ENCODE results near the gene SETDB2.

DNA sequence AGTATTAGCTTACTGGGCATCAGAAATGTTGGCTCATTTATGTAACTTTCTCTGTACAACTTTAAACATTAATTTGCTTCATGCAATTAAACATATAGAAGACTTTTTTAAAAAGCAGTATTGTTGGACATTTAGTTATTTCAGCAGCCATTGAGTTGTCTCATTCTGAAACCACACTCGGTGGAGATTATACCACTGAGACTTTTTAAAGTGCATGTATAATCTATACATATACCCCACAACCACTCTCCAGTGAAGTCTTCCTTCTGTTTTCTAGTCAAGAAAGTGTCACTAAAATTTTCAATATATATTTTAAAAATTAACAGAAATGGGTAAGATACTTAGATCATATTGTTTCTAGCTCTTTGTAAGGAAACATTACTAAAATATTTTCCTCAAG is 15.5 kb downstream of the SETDB2 start:
- TF ChIP-seq ZNF274 (IDR thresholded peaks at IDR 0.05; ENCODE audit: low read depth, low read length) (no peak), EZH2 (IDR thresholded peaks at IDR 0.05) (no peak), POLR2AphosphoS5 (IDR thresholded peaks at IDR 0.05; ENCODE audit: low read depth, low read length) (no peak), RAD21 (IDR thresholded peaks at IDR 0.05; ENCODE audit: low read depth) (no peak), TCF7L2 (IDR thresholded peaks at IDR 0.05; ENCODE audit: borderline replicate concordance, extremely low read depth, insufficient read depth, insufficient read length) (no peak)
- TF ChIP-seq, protein P1, sequence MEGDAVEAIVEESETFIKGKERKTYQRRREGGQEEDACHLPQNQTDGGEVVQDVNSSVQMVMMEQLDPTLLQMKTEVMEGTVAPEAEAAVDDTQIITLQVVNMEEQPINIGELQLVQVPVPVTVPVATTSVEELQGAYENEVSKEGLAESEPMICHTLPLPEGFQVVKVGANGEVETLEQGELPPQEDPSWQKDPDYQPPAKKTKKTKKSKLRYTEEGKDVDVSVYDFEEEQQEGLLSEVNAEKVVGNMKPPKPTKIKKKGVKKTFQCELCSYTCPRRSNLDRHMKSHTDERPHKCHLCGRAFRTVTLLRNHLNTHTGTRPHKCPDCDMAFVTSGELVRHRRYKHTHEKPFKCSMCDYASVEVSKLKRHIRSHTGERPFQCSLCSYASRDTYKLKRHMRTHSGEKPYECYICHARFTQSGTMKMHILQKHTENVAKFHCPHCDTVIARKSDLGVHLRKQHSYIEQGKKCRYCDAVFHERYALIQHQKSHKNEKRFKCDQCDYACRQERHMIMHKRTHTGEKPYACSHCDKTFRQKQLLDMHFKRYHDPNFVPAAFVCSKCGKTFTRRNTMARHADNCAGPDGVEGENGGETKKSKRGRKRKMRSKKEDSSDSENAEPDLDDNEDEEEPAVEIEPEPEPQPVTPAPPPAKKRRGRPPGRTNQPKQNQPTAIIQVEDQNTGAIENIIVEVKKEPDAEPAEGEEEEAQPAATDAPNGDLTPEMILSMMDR (IDR thresholded peaks at IDR 0.05 in 2 of 3, conservative IDR thresholded peaks at IDR 0.05 in 1 of 3; ENCODE audit: borderline replicate concordance in 1 of 3, insufficient read depth in 1 of 3, low read depth in 2 of 3, low read length in 2 of 3) = no peak
- TF ChIP-seq, protein P2, sequence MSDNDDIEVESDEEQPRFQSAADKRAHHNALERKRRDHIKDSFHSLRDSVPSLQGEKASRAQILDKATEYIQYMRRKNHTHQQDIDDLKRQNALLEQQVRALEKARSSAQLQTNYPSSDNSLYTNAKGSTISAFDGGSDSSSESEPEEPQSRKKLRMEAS (IDR thresholded peaks at IDR 0.05) = no peak
